ENCODE data around the gene ZNF777.

The ZNF777 gene

GRCh38 chr7:149476791-149477190 is 15.9 kb upstream of the ZNF777 start:
- no peak for DNase-seq (ENCODE audit: low spot score)

DNA sequence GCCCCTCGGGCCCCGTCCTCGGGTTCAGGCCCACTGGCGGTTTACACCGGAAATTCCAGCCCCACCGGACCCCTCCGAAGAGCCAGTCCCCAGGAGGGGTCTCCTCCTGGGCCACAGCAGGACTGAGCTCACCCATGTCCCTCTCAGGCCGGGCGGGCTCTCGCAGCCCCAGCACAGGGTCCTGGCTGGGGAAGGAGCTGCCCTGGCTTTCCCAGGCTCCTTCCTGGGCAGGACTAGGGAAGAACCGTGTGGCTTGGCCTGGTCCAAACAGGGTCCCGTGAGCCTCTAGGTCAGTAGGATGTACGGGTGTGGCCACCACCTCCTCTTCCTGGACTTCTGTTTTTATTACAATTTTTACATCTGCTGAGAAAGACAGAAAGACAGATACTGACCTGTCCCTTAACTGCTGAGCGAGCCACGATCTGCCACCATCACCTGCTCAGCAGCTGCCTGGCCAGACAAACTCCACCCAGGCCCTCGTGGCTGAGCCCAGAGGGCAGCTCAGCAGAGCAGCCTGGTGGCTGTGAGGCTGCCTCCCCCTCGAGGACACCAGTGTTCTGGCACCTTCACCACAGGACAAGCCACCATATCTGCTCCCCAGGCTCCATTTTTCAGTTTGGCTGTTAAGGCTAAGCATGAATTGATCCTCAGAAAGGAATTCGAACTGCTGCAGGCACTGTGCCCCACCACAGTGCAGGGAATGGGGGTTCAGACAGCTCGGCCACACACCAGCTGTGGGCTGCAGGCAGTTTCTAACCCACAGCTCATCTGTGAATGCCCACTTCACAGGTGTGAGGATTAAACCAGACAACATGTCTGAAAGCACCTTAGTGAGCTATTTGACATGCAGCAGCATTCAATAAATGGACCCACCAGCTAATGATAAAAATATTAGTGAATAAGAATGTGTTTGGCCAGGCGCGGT is 14.5 kb upstream of the ZNF777 start:
- no peak for DNase-seq (ENCODE audit: low spot score)

- no peak for DNase-seq (ENCODE audit: low spot score)
These were observed 13.7 kb upstream of the ZNF777 start for GRCh38 chr7:149474309-149475120.

DNA sequence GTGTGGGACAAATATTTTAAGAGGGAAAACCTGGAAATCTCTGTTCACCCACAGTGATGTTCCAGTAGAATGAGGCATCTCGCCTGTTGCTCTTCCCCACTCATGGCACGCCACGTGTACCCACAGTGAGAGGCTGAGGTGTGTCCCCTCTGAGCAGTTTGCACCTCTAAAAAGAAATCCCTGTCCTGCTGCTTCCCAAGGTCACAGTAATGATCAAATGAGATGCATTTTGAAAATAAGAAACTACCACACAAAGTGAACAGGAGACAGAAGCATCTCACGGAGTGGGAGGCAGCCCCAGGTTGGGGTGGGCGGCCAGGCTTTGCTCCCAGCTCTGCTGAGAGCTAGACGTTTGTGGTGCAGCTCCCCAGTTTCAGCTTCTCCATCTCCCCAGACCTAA is 12.4 kb upstream of the ZNF777 start:
- DNase-seq (ENCODE audit: low spot score): no peak

GRCh38 chr7:149471289-149471953 is 10.6 kb upstream of the ZNF777 start:
- DNase-seq (ENCODE audit: low spot score): no peak

DNA sequence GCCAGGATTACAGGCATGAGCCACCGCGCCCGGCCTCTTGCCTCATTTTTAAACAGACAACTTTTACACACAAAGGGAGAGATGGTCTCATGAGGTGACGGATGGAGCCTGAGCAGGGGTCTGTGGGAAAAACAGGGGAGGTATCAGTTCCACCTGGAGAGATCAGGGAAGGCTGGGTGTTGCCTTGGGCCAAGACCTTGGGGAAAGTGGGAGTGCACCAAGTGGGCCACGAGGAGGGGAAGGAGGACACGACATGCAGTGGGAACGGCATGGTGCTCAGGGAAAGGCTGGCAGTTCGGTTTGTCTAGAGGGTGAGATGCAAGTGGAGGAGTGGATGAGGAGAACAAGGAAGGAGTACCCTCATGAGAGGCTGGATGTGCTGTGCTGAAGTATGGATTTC is 8.9 kb upstream of the ZNF777 start:
- no peak for DNase-seq (ENCODE audit: low spot score)

GRCh38 chr7:149468208-149468607 is 7.3 kb upstream of the ZNF777 start:
- DNase-seq (ENCODE audit: low spot score): no peak

DNA sequence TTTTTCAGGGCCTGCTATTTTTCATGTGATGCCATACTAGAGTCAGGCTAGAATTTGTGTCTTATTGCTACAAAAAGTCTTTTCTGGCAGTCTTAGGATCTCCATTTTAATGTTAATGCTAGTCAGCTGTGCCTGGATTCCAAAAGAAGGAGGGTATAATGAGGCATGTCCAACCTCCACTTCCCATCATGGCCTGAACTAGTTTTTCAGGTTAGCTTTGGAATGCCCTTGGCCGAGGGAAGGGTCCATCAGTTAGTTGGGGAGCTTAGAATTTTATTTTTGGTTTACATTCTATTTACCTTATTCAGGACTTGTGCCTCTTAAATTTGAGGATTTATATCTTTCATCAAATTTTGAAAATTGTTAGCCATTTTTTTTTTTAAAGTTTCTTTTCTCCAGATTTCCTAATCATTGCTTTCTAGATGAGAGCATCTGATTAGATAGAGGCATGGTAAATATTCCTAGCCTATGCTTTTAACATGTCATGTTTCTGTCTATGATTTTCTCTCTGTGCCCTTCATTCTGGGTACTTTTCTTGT is 6.5 kb upstream of the ZNF777 start:
- no peak for DNase-seq (ENCODE audit: low spot score)

- DNase-seq (ENCODE audit: low spot score): no peak
These were observed 5.5 kb upstream of the ZNF777 start for GRCh38 chr7:149466364-149466763.

- DNase-seq (ENCODE audit: low spot score): no peak
These were observed 2.8 kb upstream of the ZNF777 start for GRCh38 chr7:149463500-149464161.

DNA sequence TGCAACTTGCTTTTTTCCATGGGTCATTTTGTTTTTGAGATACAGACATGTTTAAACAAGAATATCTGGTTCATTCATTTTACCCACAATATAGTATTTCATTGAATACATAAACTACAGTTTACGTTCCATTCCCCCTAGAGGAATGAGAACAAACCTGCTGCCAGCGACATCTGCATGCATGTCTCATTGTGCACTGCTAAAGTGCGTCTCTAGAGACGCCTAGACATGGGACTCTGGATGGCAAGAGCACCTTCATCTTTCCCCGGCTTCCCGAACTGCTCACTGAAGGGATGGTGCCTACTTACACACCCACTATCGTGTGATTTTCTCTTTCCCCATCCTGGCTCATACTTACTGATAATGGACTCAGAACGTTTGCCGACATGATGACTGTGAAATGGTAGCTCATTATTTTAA is 1.2 kb upstream of the ZNF777 start:
- DNase-seq (ENCODE audit: low spot score): no peak

DNA sequence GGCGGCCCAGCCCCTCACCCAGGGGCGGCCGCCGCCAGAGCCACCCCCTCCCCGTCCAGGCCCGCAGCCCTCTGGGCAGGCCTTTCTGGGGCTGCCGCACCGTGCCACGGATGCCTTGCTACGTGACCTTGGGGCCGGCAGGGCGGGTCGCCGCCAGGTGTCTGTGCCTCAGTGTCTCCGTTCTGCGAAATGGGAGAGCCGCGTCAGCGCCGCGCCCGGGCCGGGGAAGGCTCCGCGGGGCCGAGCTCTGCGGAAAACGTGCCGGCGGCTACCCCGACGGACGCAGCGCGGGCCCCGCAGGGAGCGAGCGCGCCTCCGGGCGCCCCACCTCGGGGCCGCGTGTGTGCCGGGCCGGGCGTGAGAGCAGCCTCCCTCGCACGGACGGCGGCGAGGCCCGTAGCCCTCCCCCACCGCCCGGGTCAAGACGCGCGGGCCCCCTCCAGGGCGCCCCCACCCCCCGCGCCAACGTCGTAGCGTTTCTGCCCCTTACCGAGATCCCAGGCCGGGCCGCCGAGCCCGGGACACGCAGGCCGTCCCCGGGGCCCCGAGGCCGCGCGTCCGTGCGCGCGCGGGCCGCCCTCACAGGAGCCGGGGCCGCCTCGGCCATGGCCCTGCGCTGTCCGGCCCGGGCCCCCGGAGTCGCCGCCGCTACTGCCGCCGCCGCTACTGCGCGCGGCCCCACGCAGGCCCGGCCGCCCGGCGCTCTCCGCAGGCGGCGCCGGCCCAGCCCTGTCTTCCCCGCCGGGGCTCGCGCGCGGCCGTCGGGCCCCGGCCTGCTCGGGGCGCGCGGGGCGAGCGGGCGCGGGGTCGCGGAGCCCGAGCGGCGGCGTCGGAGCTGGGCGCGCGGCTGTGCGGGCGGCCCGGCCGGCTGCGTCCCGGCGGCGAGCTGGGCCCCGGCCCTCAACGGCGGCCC is 1.1 kb downstream of the ZNF777 start:
- DNase-seq (ENCODE audit: low spot score): peak; percentile 26

DNA sequence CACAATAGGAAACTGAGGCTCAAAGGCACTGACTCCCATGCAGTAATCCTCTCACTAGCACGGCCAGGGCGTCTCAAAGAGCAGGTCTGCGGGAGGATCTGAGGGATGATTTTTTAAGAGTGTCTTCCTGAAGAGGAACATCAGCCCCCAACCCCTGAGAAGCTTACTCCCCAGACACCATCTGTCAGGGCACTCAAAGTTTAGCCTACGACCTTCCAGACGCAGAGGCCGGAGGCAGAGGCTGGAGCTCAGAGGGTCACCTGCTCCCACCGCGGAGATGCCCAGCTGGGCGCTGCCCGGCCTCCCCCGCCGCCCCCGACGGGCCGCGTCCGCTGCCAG is 1.7 kb downstream of the ZNF777 start:
- DNase-seq (ENCODE audit: low spot score): no peak

GRCh38 chr7:149458235-149458634 is 2.6 kb downstream of the ZNF777 start:
- no peak for DNase-seq (ENCODE audit: low spot score)

DNA sequence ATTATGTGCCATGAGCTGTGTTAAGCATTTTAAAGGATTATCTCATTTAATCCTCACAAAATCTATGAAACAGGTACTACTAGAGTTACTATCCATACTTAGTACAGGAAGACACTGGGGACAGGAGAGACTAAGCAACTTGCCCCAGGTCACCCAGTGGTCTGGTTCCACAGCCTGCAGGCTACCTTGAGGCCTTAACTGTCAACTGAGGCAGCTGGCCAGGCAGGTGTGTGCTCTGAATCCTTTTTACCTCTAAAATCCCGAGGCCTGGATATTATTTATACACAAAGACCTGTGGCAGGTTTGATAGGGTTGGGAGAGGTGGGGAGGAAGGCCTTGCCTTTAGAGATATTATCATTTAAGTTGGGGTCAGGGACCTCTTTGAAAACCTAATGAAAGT is 3.1 kb downstream of the ZNF777 start:
- no peak for DNase-seq (ENCODE audit: low spot score)

DNA sequence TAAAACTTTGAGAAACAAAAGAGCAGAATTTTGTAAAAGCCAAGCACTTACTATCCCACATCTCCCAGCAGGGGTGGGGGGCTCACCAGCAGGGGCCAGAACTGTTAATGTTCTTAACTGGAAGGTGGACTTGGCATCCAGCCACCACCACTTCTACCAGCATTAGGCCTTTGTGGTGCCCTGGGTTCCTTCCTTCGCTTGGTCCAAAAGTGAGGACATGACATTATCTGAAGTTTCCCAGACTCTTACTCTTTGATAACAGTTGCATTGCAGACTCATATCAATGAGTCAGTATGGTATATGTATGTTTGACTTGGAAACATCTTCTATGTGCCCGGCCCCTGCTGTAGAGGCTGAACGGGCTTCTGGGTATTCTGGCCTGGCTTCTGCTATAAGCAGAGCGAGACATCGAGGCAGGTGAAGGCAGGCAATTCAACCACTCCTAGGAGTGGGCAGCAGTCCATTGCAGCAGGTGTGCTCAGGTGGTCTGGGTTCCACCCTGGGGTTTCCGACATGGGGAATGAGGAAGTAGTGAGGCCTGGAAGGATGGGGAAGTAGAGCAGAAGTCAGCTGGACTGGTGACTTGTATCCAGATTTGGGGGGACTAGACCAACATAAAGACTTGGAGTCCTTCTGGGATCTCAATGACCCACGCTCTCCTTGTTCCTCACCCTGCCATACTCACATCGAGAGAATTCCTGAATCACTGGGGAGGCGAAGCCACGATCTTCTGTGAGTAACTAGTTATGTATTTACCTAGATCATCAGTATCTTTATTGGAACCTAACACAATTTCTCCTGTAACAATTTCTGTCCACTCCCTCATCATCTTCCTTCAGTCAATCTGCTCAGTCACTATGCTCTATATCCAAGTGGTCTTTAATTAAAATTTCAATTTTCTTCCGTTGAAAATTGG is 4.1 kb downstream of the ZNF777 start:
- no peak for DNase-seq (ENCODE audit: low spot score)

- DNase-seq (ENCODE audit: low spot score): no peak
These were observed 5.5 kb downstream of the ZNF777 start for GRCh38 chr7:149455175-149455950.

- DNase-seq (ENCODE audit: low spot score): no peak
These were observed 6.1 kb downstream of the ZNF777 start for GRCh38 chr7:149454750-149455149.

- no peak for DNase-seq (ENCODE audit: low spot score)
These were observed 6.9 kb downstream of the ZNF777 start for GRCh38 chr7:149454006-149454405.

All from LoVo (cell line).